ENCODE measurements around the gene CCDC9B.

Gene CCDC9B

DNA sequence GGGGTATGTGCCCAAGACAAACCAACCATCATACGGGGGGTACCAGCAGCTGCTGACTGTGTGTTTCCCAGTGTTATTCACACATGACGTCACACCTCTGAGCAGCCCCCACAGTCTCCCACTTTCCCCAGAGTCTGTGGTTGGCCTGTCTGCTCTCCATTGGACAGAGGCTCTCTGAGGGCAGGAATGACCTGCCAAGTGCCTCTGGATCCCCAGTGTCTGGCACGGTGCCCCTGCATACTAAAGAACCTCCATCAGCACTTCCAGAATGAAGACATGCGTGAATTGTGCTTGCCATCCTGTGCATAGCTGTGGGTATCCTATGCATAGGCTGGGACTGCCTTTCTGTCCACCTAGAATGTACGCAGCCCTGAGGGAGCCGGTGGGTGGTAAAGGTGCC is 3.5 kb upstream of the CCDC9B start:
- no peak for DNase-seq

DNA sequence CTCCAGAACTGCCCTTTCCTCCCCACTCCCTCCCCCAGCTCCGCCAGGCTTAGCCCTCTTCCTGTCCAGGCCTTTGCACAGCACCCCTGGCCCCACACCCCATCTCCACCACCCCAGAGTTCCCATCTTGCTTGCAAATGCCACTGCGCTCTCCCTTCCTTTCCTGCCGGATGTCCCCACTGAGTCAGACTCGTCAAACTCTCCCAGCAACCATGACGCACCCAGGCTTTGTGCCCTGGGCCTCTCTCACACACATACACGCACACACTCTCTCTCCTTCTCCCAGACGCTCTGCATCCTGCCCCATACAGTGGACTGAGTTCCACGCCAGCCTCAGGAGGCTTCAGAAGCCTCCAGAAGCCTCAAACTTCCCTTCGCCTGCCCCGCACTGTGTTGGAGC is 2.8 kb upstream of the CCDC9B start:
- DNase-seq = no peak

DNA sequence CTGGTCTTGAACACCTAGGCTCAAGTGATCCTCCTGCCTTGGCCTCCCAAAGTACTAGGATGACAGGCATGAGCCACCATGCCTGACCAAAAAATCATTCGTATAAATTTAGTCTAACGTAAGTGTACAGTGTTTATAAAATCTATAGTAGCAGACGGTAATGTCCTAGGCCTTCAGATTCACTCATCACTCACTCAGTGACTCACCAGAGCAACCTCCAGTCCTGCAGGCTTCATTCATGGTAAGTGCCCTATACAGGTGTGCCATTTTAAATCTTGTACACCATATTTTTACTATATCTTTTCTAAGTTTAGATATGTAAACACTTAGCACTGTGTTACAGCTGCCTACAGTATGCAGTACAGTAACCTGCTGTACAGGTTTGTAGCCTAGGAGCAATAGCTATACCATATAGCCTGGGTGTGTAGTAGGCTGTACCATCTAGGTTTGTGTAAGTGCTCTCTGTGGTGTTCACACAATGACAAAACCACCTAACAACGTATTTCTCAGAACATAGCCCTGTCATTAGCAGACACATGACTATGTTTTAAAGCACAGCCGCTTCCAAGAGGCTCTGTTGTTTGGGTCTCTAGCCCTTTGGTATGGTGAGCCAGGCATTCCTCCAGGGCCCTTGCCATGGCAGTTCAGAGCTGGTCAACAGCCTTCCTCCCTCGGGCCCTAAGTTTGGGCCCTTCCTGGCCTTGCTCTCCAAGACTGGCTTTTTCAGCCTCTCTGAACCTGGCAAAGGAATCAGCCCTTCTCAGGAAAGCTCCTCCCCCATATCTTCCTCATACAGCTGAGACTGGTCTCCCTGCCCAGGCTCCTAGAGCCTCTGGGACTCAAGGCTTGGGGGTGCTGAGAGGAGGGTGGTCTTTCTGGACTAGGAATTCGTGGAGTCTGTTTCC is 1.9 kb upstream of the CCDC9B start:
- no peak for DNase-seq

DNA sequence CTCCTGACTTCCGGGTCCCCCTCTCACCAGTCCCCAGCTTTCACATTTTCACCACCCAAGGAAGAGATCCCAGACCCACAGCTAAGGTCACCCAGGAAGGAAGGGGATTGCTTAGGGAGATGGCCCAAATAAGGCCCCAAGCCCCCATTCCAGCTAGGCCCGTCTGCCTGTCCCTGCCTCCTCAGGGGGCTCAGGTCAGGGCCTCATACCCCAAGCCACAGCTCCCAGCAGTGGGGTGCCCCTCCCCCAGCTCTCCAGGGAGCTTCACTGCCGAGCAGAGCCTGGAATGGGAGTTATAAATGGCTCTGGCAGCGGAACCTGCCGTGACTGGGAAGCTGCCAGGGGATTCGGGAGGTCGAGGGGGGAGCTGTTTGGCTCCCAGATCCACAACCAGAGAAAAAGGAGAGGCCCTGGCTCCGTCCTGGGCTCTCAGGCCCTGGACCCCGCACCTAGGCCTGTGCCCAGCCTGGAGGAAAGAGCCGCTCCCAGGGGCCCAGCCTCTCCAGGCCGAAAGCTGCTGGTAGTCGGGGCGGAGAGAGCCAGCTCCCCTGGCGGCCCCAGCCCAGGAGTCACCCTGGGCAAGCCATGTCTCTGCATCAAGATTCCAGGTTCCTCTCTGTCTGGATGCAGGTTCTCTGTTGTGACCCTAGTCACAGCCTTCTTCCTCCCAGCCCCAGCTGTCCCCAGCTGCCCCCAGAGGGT is 550 bp downstream of the CCDC9B start:
- no peak for DNase-seq

DNA sequence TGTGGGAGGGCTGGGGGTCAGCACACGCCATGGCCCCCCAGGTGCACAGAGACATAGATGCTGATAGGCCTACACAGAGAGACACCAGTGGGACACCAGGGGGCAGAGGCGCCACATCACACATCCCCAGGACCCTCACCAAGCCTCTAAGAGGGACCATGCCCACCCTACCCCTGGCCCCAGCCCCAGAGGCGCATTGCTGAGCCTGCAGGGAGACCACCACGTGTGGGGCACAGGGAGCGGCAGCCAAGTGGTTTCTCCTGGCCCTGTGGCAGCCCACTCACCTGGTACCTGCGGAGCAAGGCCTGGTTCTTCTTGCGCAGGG is 1.2 kb downstream of the CCDC9B start:
- no peak for DNase-seq

DNA sequence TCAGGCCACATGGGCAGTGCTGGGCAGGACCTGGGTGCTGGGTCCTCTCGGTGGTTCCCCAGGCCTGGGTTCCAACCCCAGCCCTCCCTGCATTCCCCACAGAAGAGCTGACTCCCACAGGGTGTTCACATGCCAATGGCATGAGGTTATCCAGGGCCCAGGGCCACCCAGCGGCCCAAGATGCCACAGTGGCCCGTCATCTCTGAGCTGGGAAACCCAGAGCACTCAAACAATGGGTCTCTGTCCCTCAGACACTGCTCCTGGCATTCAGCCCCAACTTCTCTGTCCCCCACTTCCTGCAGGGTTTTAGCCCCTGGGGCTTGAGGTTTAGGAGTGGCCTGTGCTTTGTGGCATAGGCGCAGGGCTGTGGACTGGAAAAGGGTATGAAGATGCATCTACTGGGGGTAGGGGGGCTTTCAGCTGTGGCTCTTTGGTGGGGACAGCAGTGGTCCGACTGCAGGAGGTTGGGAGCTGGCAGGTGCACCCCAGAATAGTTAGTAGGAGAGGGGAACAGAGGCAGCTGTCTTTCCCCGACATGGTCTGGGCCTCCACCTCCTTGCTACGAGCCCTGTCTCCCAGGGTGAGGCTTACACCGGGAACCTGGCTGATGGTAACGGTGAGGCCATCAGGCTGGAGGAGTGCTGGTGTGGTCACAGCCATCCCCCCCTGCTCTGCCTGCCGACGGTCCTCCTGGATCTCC is 1.7 kb downstream of the CCDC9B start:
- no peak for DNase-seq

DNA sequence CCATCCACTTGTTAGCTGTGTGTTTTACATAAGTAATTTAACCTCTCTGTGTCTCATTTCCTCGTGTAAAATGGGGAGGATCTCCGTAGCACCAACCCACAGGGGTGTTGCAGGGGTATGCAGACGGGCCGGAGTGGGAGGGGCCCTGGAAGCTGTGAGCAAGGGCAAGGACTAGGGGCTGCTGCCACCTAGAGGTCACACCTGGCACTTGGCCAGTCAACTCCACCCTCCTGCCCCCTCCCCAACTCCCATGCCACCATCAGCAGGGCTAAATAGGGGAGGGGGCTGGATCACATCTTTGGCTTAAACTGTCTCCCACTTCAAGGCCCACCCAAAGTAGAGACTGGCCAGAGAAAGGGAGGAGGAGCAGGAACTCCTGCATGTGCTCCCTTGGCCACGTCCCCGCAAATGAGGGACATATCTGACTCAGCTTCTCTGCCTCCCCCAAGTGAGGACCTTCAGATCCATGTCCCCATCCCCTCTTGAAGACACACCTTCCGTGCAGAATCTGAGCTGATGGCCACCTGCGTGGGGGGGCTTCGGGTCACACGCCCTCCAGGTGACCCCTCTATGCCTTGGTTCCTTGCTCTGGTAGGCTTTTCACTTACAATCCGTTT is 2.6 kb downstream of the CCDC9B start:
- DNase-seq = peak; percentile 66

DNA sequence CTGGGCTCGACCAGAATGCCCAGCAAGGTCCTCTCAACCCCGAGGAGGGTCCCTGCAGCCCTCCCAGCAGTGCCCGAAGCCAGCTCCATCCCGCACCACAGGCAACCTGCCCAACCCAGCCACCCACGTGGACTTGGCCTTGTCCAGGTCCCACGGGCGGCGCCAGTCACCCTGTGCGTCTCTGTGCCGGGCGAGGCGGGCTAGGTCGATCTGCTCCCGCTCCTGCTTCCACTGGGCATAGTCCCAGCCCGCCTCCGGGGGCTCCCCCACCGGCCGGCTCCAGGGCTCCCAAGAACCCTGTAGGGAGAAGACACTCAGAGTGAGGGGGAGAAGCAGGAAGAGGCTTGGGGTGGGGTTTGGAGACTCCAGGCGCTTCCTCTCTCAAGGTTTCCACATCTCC is 3.1 kb downstream of the CCDC9B start:
- no peak for DNase-seq

DNA sequence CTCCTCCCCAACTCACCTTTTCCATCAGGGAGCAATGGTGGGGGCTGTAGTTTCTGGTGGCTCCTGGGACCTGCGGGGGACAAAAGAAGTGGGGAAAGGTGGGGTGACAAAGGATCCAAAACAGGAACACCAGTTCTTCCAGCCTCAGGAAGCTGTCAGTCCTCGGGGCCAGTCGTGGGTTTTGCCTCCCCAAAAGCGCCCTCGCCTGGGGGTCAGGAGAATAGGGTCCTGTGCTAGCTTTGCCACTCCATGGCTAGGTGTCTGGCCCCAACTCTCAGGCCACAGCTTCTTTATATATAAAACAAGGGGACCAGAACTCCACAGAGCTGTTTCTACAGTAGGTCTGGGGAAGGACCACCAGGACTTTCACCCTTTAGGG is 4.0 kb downstream of the CCDC9B start:
- DNase-seq = no peak

DNA sequence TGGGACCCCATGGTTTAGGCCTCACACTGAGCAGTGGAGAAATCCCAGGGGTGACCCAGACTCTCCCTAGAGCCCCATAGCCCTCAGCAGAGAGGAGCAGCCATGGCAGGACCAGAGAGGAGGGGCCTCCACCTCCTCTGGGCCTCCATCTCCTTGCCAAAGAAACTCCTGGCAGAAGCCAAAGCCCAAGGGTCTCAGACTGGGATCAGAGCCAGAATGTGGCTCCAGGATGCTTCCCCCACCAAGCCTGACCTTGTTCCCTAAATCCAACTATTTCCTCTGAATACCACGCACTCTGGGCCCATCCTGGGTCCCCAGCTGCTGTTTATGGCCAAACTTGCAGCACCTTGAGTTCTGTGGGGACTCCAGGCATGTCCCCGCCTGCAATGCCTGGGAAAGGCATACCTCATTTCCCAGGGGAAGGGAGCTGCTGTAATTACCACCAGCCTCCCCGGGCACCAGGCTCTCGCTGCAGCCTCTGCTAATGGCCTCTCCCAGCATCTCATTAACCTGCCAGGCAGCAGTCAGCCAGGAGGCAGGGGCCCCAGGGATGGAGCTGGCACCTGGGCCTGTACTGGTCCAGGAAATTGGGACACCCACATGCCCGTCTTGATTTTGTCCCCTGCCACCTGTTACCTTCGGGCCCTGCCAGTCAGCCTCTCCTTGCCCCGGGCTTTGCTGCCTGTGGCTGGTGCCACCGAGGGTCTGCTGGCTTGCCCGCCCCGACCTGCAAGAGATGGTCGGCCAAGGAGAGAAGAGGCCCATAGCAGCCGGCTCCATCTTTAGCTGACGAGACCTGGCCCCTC is 4.6 kb downstream of the CCDC9B start:
- DNase-seq = no peak

DNA sequence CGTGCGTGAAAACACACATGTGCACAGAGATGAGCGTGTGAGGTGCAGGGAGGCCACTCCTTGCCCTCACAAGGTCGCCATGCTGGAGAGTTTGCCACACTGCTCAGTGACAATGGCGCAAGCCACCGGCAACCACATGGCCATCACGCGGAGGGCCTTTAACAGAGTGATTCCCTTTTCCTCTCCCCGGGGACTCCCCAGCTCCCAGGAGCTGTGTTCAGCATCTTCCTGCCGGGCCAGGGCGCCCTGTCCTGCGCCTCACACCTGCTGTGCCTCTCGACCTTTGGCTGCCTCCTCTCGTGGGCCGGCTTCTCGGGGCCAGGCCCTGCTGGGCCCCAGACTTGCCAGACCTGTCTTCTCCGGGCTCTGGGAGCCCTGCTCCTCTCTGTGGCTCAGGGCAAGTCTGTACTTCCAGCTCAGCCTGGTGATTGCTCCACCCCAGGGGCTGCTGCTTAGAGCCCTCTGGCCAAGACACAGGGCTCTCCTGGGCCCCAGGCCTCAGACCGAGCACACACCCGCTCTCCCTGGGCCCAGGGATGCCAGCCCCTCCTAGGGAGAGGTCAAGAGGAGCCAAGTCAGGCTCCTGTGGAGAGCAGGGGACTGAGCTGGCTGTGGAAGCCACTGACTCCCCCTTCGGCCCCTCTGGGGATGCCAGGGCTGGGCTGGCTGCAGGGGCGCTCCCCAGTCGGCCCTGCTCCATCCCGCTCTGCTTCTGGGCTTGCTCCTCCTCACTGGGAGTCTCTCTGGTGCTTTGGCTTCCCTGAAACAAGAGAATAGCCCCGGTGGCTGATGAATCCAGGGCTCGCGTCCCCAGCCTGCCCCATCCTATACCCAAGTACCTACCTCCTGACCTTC is 5.6 kb downstream of the CCDC9B start:
- no peak for DNase-seq

DNA sequence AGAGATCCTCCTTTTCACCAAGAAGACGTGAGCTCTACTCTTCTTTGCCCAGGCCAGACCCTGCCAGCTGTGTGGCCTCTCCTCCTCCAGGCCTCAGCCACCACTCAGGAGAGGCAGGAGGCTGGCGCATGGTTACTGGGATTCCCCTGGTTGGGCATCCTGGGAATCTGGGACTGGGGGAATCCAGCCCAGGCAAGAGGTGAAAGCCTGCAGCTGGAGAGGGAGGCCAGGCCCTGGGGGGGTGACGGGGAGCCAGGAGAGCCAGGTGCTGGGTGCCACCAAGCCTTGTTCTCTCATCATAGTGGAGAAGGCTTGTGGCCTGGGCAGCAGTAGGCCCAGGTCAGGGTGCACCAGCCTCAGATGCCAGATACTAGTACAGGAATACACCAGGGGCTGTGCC is 6.2 kb downstream of the CCDC9B start:
- DNase-seq = no peak

DNA sequence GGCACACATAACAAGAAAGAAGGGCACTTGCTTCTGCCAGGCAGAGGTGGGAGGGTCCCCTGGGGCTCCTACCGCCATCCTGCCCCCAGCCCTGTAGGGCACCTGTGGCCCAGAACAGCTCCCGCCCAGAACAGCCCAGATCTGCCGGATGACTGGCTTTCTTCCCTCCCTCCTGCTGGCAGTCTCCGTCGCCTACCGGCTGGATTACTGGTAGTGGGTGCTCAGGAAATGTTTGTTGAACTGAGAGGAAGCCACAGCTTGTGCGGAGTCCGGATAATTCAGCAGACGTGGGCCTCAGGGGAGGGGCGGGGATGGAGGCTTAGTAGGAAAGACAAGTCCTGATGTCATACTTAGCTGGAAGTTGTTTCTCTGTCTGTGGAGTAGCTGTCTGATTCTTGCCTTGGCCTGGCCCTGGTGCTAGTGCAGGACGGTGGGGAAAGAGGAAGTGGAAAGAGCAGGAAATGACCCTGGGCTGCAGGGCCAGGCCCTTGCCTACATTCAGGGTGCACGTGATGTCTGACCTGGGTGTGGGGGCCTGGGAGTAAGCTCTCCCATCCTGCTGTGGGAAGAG is 6.7 kb downstream of the CCDC9B start:
- DNase-seq = peak; percentile 61

DNA sequence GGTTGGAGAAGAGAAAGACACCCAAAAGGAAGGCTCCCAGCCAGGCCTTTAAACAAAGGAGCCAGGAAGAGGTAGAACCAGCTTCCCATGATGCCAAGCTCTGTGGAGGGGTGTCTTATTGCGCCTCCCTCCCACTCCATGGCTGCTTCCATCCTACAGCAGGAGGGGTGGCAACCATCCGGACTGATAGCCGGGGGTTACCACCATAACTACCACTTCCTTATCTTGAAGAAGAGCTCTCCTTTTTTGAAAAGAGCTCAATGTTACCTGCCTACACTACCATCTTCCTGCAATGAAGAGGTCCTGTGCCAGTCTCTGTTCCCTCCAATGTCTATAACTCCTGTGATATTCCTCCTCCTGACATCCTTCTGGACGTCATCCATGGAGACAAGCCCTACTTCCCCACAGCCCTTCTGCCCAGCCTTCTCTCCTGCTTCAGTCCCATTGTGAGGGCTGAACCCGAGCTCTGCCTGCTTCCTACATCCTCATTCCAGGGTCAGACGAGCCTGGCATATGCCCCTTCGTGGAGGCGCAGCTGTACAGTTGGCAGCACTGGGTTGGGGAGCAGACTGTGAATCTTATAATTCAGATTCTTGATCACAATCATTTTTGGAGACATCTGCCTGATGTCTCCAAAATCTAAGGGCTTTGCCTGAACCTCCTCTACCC is 8.5 kb downstream of the CCDC9B start:
- DNase-seq = no peak

DNA sequence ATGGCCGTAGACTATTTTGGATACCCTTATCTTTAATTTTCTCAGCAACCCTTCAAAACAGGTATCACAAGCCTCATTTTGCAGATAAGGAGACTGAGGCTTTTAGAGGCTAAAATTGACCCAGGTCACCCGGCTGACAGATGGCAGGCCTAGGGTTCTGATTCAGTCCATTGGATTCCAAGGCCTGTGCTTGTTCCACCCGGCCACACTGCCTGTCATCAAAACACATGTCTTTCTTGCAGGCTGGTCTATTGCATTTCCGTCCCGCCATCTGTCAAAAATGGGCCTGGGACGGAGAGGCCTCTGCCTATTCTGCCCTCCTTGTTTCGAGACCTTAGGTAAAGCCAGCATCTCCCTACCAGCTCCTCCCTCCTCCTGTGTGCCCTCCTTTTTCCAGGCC is 9.1 kb downstream of the CCDC9B start:
- DNase-seq = no peak

DNA sequence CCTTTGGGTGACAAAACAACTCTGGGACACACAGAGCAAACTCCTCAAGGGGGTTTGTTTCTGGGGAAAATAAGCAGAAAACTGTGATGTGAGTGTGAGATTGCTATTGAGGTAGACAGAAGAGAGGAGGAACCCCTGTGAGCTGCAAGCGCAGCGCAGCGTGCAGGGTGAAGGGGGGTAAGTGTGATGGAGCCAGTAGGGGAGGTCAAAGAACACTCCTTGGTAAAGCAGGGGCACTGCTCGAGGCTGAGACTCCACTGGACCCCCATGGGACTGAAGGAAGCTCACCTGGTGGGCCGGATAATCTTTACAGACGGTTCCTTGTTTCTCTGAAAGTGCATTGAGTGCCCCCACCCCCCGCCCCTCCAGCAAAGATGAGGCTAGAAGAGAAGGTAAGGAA is 9.7 kb downstream of the CCDC9B start:
- no peak for DNase-seq

DNA sequence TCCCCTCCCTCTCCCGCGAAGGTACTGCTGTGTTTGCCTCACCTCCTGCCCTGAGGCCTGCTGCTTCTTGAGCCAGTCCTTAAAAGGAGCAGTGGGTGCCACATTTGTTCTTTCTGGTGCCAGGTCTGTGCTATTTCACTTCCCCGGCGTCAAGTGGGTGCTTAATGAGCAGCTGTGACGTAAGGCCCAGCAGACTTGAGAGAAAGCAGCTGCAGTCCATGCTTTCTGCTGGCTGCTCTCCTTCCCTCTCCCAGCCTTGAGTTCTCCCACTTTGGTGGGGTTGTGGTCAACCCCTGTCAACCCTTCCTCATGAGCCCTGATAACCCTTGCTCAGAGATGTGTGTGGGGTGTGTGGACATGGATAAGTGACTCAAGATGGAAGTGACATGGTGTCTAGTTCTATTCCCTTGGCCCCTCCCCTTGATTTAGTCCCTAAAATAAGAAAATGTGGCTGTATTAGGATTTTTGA is 10.3 kb downstream of the CCDC9B start:
- no peak for DNase-seq

DNA sequence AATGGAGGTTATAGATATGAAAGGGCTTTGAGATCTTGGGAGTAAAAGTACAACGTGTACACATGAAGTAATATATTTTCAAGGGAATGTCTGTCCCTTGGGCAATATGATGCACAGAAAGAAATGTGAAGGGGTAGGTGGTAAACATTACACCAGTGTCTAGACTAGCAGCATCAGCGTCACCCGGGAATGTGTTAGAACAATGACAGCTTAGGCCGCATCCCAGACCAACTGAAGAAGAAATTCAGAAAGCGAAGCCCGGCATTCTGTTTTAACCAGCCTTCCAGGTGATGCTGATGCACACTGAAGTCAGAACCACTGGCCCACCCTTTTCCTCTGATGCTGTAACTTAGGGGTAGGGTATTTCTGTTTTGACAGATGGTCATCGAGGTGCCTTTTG is 10.9 kb downstream of the CCDC9B start:
- no peak for DNase-seq

DNA sequence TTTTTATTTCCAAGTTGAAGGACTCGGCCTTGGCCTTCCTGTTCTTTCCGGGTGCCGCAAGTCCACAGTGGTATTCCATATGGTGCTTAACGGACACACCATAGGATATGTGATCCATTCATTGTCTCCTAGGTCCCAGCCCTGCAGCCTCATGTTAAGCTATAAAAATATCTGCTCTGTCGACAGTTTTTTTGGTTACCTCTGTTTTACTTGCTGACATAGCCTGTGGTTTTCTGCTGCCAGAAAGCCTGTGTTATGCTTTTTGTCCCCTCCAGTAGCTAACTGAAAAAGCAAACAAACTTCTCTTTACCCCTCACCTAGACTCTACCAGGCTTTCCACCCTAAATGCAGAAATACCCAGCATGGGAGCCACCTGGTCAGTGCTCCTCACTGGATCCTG is 12.0 kb downstream of the CCDC9B start:
- DNase-seq = no peak

DNA sequence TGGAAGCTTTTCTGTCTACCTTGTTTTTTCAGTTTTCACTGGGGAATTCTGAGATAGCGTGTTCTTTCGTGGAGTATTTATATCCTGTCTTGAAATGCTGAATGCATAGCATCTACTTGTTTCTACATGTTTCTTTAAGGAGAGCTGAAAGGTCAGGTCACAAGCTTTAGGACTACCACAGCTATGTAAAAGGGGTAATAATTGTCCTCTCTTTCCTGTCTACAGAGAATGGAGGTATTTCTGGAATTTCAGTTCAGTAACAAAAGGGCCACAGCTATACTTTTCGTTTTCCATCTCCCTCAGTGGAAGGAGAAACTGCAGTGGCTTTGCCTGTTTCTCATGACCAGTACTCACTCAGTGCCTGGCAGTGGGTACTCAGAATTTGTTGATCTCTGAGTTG is 12.6 kb downstream of the CCDC9B start:
- DNase-seq = no peak

DNA sequence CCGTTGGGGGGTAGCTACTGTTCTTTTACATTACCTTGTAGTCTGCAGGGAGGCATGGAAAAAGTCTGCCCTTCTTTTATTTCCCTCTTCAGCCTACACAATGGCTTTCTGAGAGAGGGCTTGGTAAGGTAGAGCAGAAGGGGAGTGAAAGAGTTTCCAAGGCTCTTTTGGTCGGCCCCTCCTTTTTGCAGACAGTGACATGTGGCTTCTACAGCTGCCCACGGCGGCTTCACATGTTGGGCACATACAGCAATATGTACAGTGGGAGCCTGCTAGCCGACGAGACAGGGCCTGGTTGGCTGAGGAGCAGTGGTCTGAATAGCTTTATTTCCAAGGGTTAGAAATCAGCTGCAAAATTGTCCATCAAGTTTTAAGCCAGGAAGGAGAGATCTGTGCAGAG is 13.3 kb downstream of the CCDC9B start:
- no peak for DNase-seq

All from CD4-positive, alpha-beta T cell treated with Interleukin-4 for 4 hours (primary cell).